SU-DHL-6 (cell line): ENCODE results near the gene RNF180.

ENCODE experiments used
- EZH2phosphoT487 ChIP-seq: fragments of 200-600 bp; sonication (generic), shearing (Covaris generic); conservative IDR thresholded peaks from 2 replicates; pipeline ENCODE4 v1.6.1; 2018; ENCODE audit warnings: mild to moderate bottlenecking, antibody characterized with exemption, low read length, moderate library complexity, mixed read lengths
- TF ChIP-seq, protein P1 (sequence below): fragments of 200-600 bp; sonication (generic); IDR thresholded peaks from one replicate; pipeline ENCODE4 v1.5.1; 2017; ENCODE audit warnings: antibody characterized with exemption, mild to moderate bottlenecking, low read length, moderate library complexity; ENCODE audit not compliant: insufficient read depth, poor library complexity, severe bottlenecking

DNA sequence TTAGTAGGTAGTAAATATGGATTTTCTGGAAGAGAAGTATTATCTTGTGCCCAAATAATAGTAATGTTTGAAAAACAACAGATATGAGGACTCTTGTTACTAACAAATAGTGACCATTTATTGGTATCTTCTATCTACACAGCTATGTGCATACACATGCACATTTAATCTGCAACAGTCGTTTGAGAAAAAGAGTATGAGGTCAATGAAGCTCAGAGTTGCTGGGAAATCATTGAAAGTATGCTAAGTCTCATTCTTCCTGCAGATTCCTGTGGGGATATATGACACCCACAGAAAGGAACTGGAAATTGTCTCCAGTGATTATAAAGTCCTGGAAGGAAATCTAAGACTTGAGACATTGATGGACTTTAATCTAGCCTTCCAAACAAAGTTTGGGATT is 40.1 kb upstream of the RNF180 start:
- TF ChIP-seq, protein P1, sequence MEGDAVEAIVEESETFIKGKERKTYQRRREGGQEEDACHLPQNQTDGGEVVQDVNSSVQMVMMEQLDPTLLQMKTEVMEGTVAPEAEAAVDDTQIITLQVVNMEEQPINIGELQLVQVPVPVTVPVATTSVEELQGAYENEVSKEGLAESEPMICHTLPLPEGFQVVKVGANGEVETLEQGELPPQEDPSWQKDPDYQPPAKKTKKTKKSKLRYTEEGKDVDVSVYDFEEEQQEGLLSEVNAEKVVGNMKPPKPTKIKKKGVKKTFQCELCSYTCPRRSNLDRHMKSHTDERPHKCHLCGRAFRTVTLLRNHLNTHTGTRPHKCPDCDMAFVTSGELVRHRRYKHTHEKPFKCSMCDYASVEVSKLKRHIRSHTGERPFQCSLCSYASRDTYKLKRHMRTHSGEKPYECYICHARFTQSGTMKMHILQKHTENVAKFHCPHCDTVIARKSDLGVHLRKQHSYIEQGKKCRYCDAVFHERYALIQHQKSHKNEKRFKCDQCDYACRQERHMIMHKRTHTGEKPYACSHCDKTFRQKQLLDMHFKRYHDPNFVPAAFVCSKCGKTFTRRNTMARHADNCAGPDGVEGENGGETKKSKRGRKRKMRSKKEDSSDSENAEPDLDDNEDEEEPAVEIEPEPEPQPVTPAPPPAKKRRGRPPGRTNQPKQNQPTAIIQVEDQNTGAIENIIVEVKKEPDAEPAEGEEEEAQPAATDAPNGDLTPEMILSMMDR = no peak
- TF ChIP-seq EZH2phosphoT487 = no peak
